Glutamatergic neuron (in vitro differentiated cells): ENCODE results near the gene SIM1. TPM values are rescaled to one million over a fixed set of nuclear protein-coding genes. Genes with fewer than 3 reads are reported as not detected.
"Not testable (repeated sequence)": the region's sequence is repeated elsewhere in the genome, so short reads cannot be mapped to it uniquely, and the experiment has no call there.

Source experiments
- DNase-seq: peaks from one replicate; pipeline ENCODE4 v3.0.0; 2022
- H3K27ac Mint-ChIP-seq: one replicate; pipeline ENCODE4 v1.8.0; 2020; ENCODE audit warnings: mild to moderate bottlenecking, mixed read lengths, inconsistent platforms; ENCODE audit not compliant: unreplicated experiment
- H3K27me3 Mint-ChIP-seq: one replicate; pipeline ENCODE4 v1.8.0; 2020; ENCODE audit warnings: mild to moderate bottlenecking, moderate library complexity, mixed read lengths, inconsistent platforms; ENCODE audit not compliant: unreplicated experiment
- H3K36me3 Mint-ChIP-seq: one replicate; pipeline ENCODE4 v1.8.0; 2020; ENCODE audit warnings: mild to moderate bottlenecking, mixed read lengths, inconsistent platforms; ENCODE audit not compliant: unreplicated experiment
- H3K4me1 Mint-ChIP-seq: one replicate; pipeline ENCODE4 v1.8.0; 2020; ENCODE audit warnings: mild to moderate bottlenecking, low read depth, mixed read lengths, inconsistent platforms; ENCODE audit not compliant: unreplicated experiment
- H3K4me3 Mint-ChIP-seq: one replicate; pipeline ENCODE4 v1.8.0; 2020; ENCODE audit warnings: mild to moderate bottlenecking, mixed read lengths, inconsistent platforms; ENCODE audit not compliant: unreplicated experiment
- H3K9me3 Mint-ChIP-seq: one replicate; pipeline ENCODE4 v1.8.0; 2020; ENCODE audit warnings: mild to moderate bottlenecking, moderate library complexity, mixed read lengths, inconsistent platforms; ENCODE audit not compliant: unreplicated experiment
- total RNA-seq: library from RNA; stranded (reverse); fragmentation: NEBNext Ultra II Directional; extraction: Animal tissue kit (Norgen Biotek cat#: 25700); gene quantifications from one replicate; pipeline ENCODE4 v1.2.1, GENCODE V29; 2021; ENCODE audit not compliant: unreplicated experiment
- TF ChIP-seq, protein P1 (sequence below): fragments of 200-600 bp; sonication (generic); IDR thresholded peaks from one replicate; pipeline ENCODE4 v1.5.0; 2021; ENCODE audit not compliant: partially characterized antibody, unreplicated experiment

SIM1 gene
- total RNA-seq, 1 donor from 2014 or later: 49.8 TPM

GRCh38 chr6:100366419-100366818 lies 98.3 kb downstream of the SIM1 start:
- Mint-ChIP-seq H3K27ac (no peak overlapping the region), H3K4me3 (no peak overlapping the region), H3K27me3 (no peaks in the 10 kb centered on the region), H3K4me1 (peaks cover 11% of the 10 kb centered on the region), H3K36me3 (no peaks in the 10 kb centered on the region), H3K9me3 (no peaks in the 10 kb centered on the region)
- TF ChIP-seq, protein P1, sequence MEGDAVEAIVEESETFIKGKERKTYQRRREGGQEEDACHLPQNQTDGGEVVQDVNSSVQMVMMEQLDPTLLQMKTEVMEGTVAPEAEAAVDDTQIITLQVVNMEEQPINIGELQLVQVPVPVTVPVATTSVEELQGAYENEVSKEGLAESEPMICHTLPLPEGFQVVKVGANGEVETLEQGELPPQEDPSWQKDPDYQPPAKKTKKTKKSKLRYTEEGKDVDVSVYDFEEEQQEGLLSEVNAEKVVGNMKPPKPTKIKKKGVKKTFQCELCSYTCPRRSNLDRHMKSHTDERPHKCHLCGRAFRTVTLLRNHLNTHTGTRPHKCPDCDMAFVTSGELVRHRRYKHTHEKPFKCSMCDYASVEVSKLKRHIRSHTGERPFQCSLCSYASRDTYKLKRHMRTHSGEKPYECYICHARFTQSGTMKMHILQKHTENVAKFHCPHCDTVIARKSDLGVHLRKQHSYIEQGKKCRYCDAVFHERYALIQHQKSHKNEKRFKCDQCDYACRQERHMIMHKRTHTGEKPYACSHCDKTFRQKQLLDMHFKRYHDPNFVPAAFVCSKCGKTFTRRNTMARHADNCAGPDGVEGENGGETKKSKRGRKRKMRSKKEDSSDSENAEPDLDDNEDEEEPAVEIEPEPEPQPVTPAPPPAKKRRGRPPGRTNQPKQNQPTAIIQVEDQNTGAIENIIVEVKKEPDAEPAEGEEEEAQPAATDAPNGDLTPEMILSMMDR: no peak
- no peak for DNase-seq

DNA sequence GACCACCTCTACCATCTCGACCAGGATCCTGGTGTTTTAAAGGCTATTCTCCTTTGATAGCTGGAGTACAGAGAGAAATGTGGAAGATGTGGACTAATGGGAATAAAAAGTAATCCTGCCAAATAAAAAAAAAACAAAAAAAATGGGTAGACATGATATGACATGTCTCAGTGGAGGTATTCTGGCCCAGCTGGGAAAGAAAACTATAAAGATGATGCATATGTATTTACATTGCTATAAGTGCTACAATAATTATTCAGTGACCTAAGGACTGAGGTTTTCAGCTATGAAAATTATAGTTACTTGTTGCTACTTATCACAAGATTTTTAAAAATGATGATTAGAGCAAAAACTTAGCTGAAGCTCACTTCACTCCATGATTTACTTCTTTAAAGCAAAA lies 101.1 kb downstream of the SIM1 start:
- H3K4me3 Mint-ChIP-seq: no peak overlapping the region
- peaks cover 1% of the 10 kb centered on the region for H3K27me3 Mint-ChIP-seq
- no peak overlapping the region for H3K27ac Mint-ChIP-seq
- no peak for DNase-seq
- H3K9me3 Mint-ChIP-seq: no peaks in the 10 kb centered on the region
- TF ChIP-seq, protein P1: no peak
- no peaks in the 10 kb centered on the region for H3K36me3 Mint-ChIP-seq
- peaks cover 13% of the 10 kb centered on the region for H3K4me1 Mint-ChIP-seq

GRCh38 chr6:100354736-100355641 lies 109.7 kb downstream of the SIM1 start:
- H3K36me3 Mint-ChIP-seq, H3K27ac Mint-ChIP-seq, DNase-seq, H3K27me3 Mint-ChIP-seq, H3K9me3 Mint-ChIP-seq, H3K4me3 Mint-ChIP-seq: not testable (repeated sequence)
- H3K4me1 Mint-ChIP-seq: peaks cover 24% of the 10 kb centered on the region

DNA sequence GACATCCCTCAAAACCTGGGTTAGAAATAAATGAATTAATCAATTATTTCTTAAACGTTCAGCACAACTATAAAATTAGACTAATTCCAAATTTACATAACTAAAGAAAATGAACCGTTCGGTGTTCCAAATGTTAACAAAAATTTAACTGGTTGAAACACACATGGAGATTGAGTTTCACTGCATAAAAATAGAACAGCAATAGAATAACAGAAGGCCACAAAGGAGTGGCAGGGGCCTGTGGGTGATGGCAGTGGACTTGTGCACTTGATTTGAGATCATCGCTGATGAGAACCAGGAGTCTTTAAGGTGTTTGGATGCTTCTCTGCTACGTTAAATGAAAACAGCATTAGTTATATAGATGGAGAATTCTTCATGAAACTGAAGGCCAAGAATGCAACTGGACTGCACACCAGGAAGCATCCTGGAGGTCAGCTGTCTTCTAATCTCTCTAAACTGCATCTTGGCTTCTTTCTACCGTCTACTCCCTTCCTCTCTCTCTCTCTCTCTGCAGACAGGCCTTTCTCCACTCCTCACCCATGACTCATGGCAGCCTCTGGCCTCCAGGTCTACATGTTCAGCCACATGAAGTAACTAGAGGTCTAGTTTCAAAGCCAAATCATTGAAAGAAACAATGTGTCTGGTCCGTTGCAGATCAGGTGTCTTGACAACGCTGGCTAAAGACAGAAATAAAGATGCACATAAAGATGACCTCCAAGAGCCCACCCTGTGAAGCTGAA lies 111.3 kb downstream of the SIM1 start:
- Mint-ChIP-seq H3K36me3 (peaks cover 5% of the 10 kb centered on the region), H3K4me1 (peaks cover 31% of the 10 kb centered on the region), H3K27ac (peak overlapping the region; percentile 80), H3K27me3 (peaks cover 6% of the 10 kb centered on the region), H3K9me3 (peaks cover 7% of the 10 kb centered on the region), H3K4me3 (peak overlapping the region; percentile 77)
- TF ChIP-seq, protein P1: no peak
- DNase-seq: no peak

DNA sequence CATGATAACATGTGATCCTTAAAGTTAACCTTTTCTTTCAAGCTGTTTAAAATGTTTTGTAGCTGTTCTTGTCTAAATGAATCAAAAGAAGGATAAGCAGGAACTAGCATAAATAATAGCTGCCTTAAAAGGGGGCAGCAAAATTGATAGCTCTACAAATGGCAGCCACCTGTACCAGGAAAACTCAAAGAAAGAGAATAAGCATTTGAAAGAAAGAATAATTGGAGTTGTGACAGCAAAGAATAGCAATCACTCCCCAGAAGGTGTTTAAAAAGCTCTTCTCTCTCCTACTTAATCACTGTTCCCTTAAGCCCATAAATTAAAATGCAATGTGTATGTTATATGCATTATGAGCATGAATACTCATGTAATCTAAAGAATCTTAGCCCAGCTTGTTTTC lies 114.6 kb downstream of the SIM1 start:
- Mint-ChIP-seq H3K9me3 (peaks cover 7% of the 10 kb centered on the region), H3K4me3 (no peak overlapping the region), H3K4me1 (peaks cover 34% of the 10 kb centered on the region), H3K27me3 (peaks cover 6% of the 10 kb centered on the region), H3K27ac (no peak overlapping the region), H3K36me3 (peaks cover 5% of the 10 kb centered on the region)
- DNase-seq: no peak
- TF ChIP-seq, protein P1: no peak
